Gastrocnemius medialis (tissue), 4 donors: ENCODE data around the gene GALNT2.

ENCODE experiments used
- CTCF ChIP-seq, 5 experiments: fragments of 450-650 bp in 3 of 5; fragments of 200-600 bp in 2 of 5; sonication (generic) in 2 of 5; IDR thresholded peaks in 4 of 5; conservative IDR thresholded peaks in 1 of 5; 1 replicate in 4 of 5; 2 replicates in 1 of 5; pipeline ENCODE4 v1.5.1; 2016 to 2019; ENCODE audit warnings: antibody characterized with exemption in 5 of 5, mild to moderate bottlenecking in 3 of 5, moderate library complexity in 3 of 5
- POLR2A ChIP-seq, 2 donors: fragments of 450-650 bp; IDR thresholded peaks; one replicate each; pipeline ENCODE4 v1.6.1; 2017; ENCODE audit warnings: antibody characterized with exemption in 2 of 2, mild to moderate bottlenecking in 2 of 2, moderate library complexity in 2 of 2

- TF ChIP-seq CTCF (IDR thresholded peaks at IDR 0.05 in 4 of 5, conservative IDR thresholded peaks at IDR 0.05 in 1 of 5) (no peak), POLR2A (IDR thresholded peaks at IDR 0.05) (no peak)
Measured at GRCh38 chr1:230137337-230137815, 70.3 kb downstream of the GALNT2 start.
